HEK293 (cell line): ENCODE results near the gene CENPP.

Experiments used
- ZNF121 ChIP-seq: fragments of 450-650 bp; formaldehyde crosslinking; IDR thresholded peaks from 2 replicates; pipeline ENCODE4 v1.5.1; 2016; ENCODE audit warnings: missing biosample characterization, missing genetic modification characterization
- ZNF785 ChIP-seq: fragments of 450-650 bp; formaldehyde crosslinking; IDR thresholded peaks from 2 replicates; pipeline ENCODE4 v1.5.1; 2016; ENCODE audit warnings: missing biosample characterization, missing genetic modification characterization
- TF ChIP-seq, protein P1 (sequence below): fragments of 450-650 bp; formaldehyde crosslinking; conservative IDR thresholded peaks from 2 replicates; pipeline ENCODE4 v1.5.1; 2016; ENCODE audit warnings: low read depth, missing biosample characterization, missing genetic modification characterization

DNA sequence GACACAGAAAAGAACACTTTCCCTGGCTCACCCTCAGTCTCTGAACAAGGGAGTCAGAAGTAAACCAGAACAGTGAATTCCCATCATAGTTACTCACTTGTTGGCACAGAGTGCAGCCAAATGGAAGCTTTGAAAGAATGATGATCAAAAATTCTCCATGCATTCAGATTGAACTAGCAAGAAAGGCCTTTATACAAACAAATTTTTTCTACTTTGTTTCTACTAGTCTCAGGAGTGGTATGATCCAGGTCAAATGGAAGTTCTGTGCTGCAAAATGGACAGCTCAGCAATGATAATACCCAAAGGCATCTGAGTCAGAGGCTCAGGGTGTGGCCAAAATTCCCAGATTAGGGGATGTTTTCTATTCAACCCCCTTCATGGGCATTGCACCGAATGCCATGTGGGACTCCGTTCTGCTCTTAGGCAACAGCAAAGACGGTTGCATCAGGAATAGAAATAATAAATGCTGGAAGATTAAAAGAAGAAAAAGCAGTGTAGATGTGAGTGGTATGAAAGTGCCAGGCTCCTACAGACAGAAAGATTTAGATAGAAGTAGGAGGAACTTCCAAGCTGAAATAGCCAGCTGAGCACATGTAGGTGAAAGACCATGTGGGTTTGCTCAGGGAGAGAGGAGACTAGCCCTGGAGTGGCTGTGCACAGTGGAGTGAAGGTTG lies 180.6 kb downstream of the CENPP start:
- TF ChIP-seq, protein P1, sequence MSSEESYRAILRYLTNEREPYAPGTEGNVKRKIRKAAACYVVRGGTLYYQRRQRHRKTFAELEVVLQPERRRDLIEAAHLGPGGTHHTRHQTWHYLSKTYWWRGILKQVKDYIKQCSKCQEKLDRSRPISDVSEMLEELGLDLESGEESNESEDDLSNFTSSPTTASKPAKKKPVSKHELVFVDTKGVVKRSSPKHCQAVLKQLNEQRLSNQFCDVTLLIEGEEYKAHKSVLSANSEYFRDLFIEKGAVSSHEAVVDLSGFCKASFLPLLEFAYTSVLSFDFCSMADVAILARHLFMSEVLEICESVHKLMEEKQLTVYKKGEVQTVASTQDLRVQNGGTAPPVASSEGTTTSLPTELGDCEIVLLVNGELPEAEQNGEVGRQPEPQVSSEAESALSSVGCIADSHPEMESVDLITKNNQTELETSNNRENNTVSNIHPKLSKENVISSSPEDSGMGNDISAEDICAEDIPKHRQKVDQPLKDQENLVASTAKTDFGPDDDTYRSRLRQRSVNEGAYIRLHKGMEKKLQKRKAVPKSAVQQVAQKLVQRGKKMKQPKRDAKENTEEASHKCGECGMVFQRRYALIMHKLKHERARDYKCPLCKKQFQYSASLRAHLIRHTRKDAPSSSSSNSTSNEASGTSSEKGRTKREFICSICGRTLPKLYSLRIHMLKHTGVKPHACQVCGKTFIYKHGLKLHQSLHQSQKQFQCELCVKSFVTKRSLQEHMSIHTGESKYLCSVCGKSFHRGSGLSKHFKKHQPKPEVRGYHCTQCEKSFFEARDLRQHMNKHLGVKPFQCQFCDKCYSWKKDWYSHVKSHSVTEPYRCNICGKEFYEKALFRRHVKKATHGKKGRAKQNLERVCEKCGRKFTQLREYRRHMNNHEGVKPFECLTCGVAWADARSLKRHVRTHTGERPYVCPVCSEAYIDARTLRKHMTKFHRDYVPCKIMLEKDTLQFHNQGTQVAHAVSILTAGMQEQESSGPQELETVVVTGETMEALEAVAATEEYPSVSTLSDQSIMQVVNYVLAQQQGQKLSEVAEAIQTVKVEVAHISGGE (tag by site-specific recombination) = no peak
- no peak for TF ChIP-seq ZNF785 (tag by site-specific recombination)
- no peak for TF ChIP-seq ZNF121 (tag by site-specific recombination)
